IPS-NIHi11 (cell line): ENCODE data around the gene FBXW4.

Experiments
- DNase-seq: peaks from one replicate; pipeline ENCODE4 v3.0.0; 2012; ENCODE audit warnings: mixed read lengths, low spot score

FBXW4 gene

DNA sequence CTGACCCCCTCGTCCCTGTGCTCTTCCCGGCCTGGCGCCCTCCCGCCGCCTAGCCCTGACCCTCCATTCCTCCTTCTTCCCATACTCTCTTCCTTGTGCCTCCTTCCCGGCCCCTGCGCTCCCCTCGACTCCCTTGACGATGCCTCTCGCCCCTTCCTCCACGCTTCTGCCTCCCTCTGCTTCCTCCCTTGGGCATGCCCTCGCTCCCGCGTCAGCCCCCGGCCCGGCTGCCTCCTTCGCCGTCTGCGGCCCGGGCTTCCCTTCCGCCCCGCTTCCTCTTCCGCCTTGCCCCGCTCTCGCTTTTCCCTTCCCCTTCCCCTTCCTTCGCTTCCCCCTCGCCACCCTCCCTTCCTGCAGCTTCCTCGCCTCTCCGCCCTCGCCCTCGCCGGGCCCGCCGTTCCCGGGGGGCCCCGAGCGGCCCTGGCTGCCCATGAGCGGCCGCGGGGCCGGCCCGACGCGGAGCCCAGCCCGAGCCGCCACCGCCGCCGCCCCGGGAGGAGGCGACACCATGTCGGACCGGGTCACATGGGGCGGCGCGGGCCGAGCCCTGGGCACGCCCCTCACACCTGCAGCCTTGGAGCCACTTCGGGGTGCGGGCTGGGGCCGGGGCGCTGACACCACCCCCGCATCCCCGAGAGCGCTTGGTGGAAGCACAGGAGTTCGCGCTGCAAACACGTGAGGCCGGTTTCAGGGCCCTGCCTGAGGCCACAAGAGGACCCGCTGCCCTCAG lies at the start of gene FBXW4:
Gene FBXW4 (minus strand): TSS at position 497 of the 730 bp plus-strand sequence. CDS start 65 bp downstream, at position 432.
- DNase-seq, result peak; percentile 89

DNA sequence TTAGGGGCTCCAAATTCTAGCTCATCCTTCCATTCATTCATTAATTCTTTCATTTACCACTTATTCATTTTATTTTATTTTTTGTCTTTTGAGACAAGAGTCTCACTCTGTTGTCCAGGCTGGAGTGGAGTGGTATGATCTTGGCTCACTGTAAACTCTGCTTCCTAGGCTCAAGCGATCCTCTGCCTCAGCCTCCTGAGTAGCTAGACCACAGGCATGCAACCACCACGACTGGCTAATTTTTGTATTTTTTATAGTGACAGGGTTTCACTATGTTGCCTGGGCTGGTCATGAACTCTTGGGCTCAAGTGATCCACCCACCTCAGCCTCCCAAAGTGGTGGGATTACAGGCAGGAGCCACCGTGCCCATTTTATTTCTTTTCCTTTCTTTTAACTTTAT lies 49.3 kb upstream of the FBXW4 start:
- no peak for DNase-seq

DNA sequence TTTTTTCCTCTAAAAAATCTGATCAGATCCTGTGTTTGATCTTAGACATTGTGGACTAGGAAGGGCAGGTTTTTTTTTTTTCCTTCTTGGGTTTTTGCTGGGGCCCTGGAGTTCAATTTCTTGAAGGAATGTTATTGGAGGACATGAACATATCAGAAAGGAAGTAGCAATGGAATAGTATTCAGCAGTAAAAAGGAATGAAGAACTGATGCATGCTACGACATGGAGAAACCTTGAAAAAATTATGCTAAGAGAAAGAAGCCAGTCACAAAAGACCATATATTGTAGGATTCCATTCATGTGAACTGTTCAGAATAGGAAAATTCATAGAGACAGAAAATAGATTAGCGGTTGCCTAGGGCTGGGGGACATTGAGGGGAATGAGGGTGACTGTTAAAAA lies 47.0 kb upstream of the FBXW4 start:
- DNase-seq, result no peak

GRCh38 chr10:101736666-101737065 lies 41.7 kb upstream of the FBXW4 start:
- DNase-seq, result no peak

DNA sequence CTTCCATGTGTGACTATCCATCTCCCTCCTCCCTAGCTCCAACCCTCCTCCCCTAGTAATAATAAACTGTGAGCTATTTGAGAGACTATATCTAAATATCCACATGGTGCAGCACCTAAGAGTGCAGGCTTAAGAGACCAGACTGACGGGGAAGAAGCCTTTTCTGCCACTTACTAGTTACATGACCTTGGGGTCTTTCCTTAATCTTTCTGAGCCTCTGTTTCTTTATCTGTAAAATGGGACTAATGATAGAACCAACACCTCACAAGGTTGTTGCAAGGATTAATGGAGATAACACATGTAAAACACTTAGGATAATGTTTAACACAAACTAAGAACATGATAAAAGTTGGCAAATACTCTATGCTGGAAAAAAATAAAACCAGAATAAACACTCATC lies 37.1 kb upstream of the FBXW4 start:
- DNase-seq, result no peak

GRCh38 chr10:101726115-101726387 lies 31.1 kb upstream of the FBXW4 start:
- no peak for DNase-seq

DNA sequence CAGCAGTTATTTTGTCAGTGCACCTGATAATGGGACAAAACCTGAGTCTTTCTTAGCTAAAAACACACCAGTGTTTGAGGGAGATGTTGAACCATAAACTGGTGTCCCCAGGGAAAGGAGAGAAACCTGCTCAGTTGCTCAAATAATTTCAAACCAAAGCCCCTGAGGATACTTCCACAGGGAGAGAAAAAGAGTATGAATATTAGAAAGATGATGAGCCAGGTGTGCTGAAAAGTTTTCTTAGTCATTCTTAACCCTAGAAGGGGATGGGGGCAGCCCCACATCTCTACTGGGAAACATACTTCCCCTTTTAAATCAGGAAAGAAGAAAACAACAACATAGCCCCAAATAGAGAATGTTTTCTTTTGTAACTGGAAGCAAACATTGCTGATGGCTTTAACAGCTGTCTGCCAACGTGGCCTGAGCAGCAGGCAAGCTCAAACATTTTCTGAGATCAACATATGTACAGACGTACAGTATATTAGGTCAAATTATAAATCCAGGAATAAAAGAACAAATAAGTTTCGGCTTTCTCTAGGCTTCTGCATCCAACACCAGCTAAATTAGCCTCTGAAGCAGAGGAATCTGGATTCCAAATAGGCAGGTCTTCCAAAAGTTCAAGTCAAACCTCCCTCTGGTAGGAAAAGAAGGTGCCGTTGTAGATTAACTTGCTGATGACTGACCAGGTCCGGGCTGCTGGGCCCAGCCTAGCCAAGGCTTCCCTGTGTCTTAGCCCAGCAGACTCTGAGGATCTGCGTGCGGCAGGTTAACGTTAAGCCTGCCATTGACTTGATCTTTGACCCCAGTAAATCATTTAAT lies 30.5 kb upstream of the FBXW4 start:
- DNase-seq, result no peak

DNA sequence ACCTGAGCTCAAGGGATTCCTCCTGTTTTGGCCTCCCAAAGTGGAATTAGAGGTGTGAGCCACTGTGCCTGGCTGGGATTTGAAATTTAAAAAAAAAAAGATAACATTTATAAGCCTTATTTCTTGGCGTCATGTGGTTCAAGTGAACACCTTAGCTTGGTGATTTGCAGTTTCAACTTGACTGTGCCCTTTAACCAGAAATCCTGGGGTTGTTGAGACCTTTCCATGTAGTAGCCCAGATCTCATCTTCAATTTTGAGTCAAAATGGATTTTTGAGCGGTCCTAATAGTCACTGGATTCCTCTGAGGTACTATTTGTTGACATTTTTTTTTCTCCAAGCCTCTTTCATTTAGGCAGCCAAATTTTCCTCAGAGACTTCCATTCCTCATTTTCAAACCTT lies 29.5 kb upstream of the FBXW4 start:
- DNase-seq, result no peak

DNA sequence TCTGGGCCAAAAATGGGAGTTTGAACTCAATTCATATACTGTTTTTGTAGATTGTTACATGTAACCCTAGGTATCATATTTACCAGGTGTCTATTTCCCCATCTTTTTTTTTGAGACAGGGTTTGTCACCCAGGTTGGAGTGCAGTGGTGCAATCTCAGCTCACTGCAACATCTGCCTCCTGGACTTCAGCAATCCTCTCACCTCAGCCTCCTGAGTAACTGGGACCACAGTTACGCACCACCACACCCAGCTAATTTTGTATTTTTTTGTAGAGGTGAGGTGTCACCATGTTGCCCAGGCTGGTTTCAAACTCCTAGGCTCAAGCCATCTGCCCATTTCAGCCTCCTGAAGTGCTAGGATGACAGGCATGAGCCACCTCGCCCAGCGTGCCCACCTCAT lies 28.2 kb upstream of the FBXW4 start:
- DNase-seq, result no peak

DNA sequence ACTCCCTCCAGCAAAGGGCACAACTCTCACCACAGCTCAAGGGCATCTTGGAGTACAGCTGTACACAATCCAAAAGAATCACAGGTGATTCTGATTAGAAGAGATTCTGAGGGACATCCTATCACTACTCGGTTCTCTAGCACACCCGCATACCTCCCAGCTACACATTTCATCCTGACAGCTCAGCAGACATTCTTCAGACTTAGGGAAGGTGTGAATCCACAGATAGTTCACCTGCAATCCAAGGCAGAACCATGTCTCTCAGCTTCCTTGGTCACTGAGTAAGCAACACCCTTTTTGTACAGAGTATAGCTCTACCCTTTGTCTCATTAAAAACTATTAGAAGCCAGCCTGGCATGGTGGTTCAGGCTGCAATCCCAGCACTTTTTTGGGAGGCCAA lies 26.8 kb upstream of the FBXW4 start:
- DNase-seq, result no peak

GRCh38 chr10:101720606-101721230 lies 25.7 kb upstream of the FBXW4 start:
- DNase-seq, result no peak

DNA sequence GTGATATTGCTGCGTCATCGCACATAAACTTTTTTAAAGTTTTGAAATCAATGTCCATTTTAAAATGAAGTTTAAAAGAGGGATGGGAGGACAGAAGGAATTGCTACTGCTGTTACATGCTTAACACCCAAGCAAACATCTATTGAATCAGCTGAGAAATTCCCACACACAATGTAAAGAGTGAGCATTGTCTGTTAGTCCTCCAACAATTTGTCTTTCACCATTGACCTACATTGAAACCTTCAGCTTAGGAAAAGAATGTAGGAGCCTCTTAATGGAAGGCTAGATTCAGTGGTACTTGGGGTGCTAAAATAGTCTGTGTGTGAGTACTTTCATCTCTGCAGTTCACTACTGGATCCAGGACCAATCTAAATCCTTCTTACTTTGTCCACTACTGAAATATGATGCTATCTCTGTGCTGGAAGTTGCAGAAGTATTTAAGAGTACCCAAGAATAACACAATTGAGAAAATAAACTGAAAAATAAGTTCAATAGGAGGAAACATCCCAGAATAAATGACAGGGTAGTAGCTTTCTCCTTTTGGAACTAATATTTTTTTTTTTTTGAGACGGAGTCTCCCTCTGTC lies 23.8 kb upstream of the FBXW4 start:
- no peak for DNase-seq

DNA sequence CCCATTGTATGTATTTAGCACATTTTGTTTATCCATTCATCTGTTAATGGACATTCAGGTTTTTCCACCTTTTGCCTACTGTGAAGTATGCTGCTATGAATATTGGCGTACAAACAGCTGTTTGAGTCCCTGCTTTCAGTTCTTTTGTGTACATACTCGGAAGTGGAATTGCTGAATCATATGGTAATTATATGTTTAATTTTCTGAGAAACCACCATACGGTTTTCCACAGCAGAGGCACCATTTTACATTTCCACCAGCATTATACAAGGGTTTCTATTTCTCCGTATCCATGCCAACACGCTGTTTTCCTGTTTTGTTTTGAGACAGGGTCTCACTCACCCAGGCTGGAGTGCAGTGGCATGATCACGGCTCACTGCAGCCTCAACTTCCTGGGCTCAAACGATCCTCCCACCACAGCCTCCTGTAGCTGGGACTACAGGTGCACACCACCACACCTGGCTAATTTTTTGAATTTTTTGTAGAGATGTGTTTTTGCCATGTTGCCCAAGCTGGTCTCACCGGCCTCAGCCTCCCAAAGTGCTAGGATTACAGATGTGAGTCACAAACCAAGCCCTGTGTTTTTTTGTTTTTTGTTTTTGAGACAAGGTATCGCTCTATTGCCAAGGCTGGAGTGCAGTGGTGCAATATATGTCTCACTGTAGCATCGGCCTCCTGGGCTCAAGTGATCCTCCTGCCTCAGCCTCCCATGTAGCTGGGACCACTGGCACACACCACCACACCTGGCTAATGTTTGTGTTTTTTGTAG lies 22.1 kb upstream of the FBXW4 start:
- no peak for DNase-seq

DNA sequence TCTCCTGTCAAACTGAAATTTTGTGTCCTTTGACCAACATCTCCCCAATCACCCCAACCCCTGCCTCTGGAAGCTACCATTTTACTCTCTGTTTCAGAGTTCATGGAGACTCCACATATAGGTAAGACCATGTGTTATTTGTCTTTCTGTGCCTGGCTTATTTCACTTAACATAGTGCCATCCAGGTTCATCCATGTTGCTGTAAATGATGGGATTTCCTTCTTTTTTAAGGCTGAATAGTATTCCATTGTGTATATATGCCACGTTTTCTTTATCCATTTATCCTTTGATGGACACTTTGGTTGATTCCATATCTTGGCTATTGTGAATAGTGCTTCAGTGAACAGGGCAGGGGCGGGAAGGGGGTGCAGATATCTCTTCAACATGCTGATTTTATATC lies 18.0 kb upstream of the FBXW4 start:
- no peak for DNase-seq

DNA sequence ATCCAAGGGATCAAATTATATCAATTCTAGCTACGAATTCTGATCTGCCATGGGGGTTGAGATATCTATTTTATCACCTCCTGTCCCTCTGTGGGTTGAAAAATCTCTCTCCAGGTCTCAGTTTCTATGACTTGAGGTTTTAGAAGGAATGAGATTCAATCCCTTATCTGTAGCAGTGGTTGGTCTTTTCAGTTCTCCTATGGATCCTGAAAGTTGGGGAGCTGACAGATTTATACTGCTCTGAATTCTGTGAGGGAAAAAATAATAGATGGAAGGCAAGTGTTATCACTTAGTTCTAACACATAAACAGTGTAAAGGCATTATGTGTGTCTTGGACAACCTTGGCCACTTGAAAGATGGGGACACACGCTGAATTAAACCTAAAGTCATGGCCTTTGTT lies 15.8 kb upstream of the FBXW4 start:
- no peak for DNase-seq

- no peak for DNase-seq
Observed at GRCh38 chr10:101710059-101710695, 15.2 kb upstream of the FBXW4 start.

- no peak for DNase-seq
Observed at GRCh38 chr10:101709359-101710058, 14.5 kb upstream of the FBXW4 start.

DNA sequence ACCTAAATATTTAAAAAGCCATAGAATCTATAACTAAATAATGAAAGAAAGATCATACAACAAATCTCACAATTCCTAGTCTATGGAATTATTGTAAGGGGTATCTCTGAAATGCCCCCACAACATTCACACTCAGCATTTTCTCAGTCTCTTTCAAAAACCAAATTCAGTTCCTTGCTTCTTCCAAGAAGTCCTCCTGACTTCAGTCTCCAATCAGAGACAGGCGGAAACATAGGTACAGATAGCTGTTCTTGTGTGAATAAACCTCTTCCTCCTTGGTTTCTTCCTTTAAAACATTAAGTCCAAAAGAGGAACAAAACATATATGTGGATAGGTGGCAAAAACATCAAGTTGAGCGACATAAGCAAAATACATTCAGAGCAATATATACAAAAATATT lies 13.9 kb upstream of the FBXW4 start:
- DNase-seq, result no peak

DNA sequence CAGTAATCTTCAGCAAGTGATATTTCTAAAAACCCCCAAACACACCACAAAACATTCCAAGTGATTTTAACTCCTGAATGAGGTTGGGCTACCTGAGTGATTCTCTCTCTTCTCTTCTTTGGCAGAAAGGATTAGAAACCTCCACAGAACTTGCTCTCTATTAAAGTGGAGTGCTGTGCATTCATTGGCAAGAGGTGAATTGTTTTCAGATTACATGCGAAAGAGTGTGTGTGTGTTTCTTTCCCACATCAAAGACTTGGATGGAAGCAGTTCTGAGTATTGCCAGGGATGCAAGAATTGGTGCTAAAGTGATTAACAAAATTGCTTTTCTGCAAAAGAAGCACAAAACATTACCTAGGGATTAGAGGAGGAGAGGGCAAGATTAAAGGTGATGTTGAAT lies 13.1 kb upstream of the FBXW4 start:
- DNase-seq, result no peak

GRCh38 chr10:101704331-101704730 lies 9.4 kb upstream of the FBXW4 start:
- no peak for DNase-seq

GRCh38 chr10:101696632-101697031 lies 1.7 kb upstream of the FBXW4 start:
- DNase-seq, result no peak
